Medulla oblongata (tissue), 1 donor: ENCODE results near the gene TGM1.

Experiments
- DNase-seq: peaks from one replicate; pipeline ENCODE4 v3.0.0-alpha.2; 2015; ENCODE audit errors: extremely low spot score

The TGM1 gene

GRCh38 chr14:24271134-24271833 lies 8.3 kb upstream of the TGM1 start, which contains the start of gene RABGGTA:
TSS of gene RABGGTA (minus strand) at chr14:24271597. CDS start at chr14:24271115, 482 bp downstream.
- peak; percentile 88 for DNase-seq

DNA sequence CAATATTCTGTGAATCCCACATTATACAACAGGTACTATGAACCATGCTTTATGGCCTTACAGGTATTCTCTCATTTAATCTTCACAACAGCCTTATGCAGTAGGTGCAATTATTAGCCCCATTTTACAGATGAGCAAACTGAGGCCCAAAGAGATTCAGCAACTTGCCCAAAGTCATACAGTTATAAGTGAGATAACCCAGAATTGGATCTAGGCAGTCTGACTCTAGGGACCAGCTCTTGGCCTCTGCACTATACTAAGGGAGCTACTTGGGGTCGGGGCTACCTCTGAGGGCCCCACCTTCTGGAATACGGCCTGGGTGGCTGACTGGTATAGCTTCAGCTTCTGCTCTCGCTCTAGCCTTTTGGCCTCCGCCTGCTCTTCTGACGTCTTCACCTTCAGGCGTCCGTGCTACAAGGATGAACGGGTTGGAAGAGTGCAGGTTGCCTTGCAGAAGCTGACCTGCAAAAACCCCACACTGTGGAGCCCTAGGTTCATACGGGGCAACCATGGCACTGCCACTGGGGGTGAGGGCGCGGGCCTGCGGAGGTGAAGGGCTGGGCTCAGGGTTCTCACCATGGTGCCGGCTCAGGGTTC lies 7.7 kb upstream of the TGM1 start:
- DNase-seq = no peak

DNA sequence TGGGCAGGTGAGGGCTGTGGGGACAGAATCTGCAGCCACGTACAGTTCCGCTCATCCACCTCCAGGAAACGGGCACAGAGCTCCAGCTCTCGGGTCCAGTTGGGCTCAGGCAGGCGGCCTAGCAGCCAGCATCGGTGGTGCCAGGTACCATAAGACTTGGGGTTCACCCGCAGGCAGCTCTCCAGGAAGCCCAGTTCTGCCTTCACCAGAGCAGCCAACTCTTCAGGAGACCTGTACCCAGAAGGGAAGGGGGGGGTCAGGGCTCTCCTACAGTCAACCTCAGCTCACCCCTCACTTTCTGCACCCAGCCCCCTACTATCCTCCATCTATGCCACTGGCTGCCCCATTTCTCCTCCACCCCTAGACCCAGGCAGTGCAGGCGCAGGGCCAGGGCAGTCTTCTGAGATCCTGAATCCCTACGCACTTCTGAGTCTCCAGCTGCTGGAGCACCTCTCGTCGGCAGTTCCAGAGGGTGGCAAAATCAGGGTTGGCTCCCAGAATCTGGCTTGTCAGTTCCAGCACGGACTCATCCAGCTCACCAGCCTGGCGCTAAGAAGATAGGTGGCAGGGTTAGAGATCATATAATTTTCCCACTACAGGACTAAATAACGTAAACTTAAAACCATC lies 7.0 kb upstream of the TGM1 start:
- no peak for DNase-seq

GRCh38 chr14:24269368-24269767 lies 6.4 kb upstream of the TGM1 start:
- no peak for DNase-seq

- DNase-seq = no peak
Observed at GRCh38 chr14:24268225-24268624, 5.2 kb upstream of the TGM1 start.

GRCh38 chr14:24267516-24267915 lies 4.5 kb upstream of the TGM1 start:
- DNase-seq = no peak

GRCh38 chr14:24266344-24267244 lies 3.6 kb upstream of the TGM1 start:
- DNase-seq = no peak

DNA sequence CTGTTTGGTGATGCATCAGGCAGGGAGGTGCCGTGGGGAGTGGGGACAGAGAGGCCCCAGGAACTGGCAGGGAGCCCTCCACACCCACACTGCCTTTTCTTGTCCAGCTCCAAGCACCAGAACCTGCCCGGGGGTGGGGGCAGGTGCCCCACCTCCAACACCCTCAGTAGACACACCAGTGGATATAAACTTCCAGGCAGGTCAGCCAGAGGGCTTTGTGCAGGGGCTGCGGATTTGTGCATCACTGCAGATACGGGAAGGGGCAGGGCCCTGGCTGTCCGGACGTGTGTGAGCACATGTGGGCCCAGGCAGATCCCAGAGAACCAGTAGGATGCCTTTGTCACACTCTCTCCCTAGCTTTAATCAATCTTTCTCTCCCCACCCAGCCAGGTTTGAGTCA lies 1.3 kb upstream of the TGM1 start:
- DNase-seq = no peak

DNA sequence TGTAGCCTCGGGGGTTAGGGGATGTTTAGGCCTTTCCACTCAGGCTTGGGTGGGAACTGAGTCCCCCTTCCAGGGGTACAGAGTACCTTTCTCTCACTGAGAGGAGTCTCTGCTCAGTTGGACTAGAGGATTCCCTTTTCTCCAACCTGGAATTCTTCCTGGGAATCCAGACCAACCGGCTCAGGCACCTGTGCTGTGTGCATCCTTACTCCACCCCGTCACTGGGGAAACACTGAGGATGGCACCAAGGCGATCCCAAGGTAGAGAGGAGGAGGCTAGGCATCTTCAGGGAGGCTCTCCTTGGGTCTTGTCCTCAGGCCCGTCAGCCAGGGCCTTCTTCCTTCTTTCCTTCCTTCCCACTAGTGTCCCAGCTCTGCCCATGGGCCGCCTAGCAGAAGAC lies 871 bp upstream of the TGM1 start:
- DNase-seq = no peak

DNA sequence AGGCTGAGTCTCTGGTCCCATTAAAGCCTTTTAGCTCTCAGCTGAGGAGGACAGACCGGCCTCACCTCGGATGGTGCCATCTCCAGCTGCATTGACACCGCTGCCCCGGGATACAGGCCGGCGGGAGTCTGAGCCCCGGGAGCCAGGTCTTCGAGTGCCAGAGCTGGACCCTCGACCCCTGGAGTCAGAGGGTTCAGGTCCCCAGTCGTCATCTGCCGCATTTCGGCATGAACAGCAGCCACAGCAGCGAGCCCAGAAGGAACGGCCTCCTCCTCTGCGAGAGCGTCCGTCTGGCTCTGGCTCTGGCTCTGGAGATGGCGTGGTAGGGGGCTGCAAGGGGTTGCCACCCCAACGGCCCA lies 1.0 kb downstream of the TGM1 start:
- DNase-seq = no peak

- DNase-seq = no peak
Observed at GRCh38 chr14:24261256-24261968, 1.6 kb downstream of the TGM1 start.

DNA sequence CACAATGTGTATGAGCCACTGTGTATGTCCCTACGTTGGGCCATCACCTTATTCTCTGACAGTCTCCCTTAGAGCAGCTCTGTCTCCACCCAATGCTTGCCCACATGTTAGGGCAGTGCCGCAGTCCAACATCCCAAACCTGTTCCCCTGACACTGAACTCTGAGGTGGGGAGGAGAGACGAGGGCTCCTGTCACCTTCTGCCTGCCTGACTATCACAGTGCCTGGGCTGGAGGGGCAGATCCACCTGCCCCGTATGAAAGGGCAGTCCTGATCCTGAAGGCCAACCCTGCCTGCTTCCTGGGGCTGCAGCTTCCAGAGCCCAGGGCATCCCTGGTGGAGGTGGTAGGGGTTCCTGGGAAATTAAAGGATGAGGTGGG lies 2.2 kb downstream of the TGM1 start:
- DNase-seq = no peak

- DNase-seq = no peak
Observed at GRCh38 chr14:24260026-24260779, 2.8 kb downstream of the TGM1 start.

DNA sequence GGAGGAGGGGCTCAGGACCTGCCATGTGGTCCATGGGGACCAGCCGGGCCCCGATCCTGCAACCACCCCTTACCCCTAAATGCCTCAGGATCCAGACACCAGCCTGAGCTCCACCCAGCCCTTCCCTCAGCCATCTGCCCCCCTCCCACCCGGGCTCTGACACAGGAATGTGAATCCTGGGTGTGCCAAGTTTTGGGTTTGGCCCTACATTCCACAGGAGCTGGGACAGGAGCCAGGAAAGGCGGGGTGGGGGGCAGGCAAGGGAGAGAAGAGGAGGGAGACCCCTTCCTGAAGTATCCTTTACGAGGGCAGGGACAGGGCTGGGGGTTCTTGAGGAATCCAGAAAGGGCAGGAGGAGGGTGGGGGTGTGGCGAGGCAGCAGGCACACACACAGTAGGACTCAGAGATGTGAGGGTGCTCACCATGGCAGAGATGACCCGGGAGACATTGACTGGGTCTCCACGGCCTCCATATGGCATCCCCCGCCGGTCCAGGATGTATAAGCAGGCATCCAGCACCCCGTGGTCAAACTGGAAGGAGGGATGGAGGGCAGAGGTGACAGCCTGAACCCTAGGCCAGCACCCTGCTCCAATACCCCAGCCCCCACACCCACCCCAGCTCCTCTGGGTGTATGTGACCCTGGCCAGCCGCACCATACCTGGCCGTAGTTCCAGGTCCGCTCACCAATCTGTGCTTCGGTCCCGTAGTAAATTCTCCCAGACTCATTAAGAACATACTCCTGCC lies 3.5 kb downstream of the TGM1 start:
- no peak for DNase-seq

DNA sequence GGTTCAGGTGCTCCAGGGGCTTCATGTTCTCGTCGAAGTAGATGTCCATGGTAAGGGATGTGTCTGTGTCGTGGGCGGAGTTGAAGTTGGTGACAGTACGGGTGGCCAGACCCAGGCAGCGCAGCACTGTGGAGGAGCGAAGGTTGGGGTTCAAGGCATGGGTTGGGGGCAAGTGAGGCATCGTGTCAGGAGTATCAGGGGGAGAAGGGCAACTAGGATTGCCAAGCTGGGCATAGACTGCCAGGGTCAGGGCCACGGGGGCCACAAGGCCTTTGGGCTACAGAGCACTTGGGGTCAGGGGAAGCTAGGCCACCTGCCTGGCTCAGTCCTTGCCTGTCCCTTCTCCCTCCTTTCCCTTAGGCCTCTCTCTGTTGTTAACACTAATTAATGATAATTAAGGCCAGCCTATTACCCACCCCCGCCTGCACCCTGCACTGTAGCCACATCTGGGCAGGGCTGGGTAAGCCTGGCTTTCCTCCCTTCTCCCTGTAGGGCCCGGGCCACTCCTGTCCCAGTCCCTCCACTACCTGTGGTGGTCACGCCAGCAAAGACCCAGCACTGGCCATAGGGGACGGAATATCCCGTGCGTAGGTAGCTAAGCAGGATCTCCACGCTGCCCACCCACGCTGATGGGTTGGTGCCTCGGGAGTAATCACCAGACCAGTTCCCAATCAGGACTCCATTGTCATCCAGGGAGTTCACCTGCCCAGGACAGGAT lies 4.3 kb downstream of the TGM1 start:
- DNase-seq = no peak

GRCh38 chr14:24258119-24258518 lies 4.9 kb downstream of the TGM1 start:
- DNase-seq = no peak

GRCh38 chr14:24256960-24257359 lies 6.0 kb downstream of the TGM1 start:
- DNase-seq = no peak

GRCh38 chr14:24255931-24256711 lies 6.9 kb downstream of the TGM1 start:
- DNase-seq = no peak

DNA sequence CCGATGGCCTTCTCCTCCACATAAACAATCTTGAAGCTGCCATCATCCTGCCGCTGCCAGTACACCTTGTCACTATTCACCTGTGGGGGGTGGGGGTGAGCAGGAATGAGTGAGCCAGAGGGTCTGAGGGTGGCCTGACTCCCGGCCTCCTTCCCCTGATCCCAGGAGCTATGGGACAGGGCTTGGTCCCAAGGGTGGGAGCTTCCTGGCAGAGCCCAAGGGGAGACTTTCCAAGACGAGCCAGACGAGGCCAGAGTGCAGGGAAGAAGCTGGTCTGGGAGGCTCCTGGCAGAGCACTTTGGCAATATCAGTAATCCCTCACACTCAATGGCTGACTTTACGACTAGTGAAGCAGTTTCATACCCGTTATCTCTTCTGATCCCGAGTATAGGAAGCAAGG lies 7.5 kb downstream of the TGM1 start:
- no peak for DNase-seq
